CD14-positive monocyte (primary cell): ENCODE results near the gene THRB. TPM values are rescaled to one million over a fixed set of nuclear protein-coding genes. Genes with fewer than 3 reads are reported as not detected.

Experiments
- DNase-seq, 3 donors: peaks; one replicate each; pipeline ENCODE4 v3.0.0-alpha.2; 2011 to 2022
- H2AFZ ChIP-seq: 2 replicates; pipeline ENCODE4 v1.6.0; 2012; ENCODE audit warnings: mild to moderate bottlenecking, low read depth, low read length, inconsistent platforms; ENCODE audit not compliant: insufficient read depth, poor library complexity, severe bottlenecking
- H3K27ac ChIP-seq, 2 donors: 1 replicate in 1 of 2; 2 replicates in 1 of 2; pipeline ENCODE4 v1.5.1; 2012 to 2013; ENCODE audit warnings: low read length in 2 of 2, control low read depth in 1 of 2, inconsistent platforms in 1 of 2, low read depth in 1 of 2, mild to moderate bottlenecking in 1 of 2
- H3K27me3 ChIP-seq, 2 donors: one replicate each; pipeline versions ENCODE4 v1.6.0 to v1.6.1; 2011 to 2013; ENCODE audit warnings: low read length in 2 of 2; ENCODE audit not compliant: control insufficient read depth in 2 of 2, insufficient read depth in 2 of 2
- H3K36me3 ChIP-seq, 2 donors: replicated peaks in 1 of 2; 1 replicate in 1 of 2; 2 replicates in 1 of 2; pipeline versions ENCODE4 v1.5.1 to v1.6.1; 2012 to 2013; ENCODE audit warnings: low read length in 2 of 2, control low read depth in 1 of 2, inconsistent platforms in 1 of 2, mild to moderate bottlenecking in 1 of 2; ENCODE audit not compliant: insufficient read depth in 2 of 2, control insufficient read depth in 1 of 2
- H3K4me1 ChIP-seq, 2 donors: 1 replicate in 1 of 2; 2 replicates in 1 of 2; pipeline versions ENCODE4 v1.5.1 to v1.6.1; 2012 to 2013; ENCODE audit warnings: low read length in 2 of 2, control low read depth in 1 of 2, inconsistent platforms in 1 of 2, mild to moderate bottlenecking in 1 of 2, moderate library complexity in 1 of 2; ENCODE audit not compliant: insufficient read depth in 2 of 2, control insufficient read depth in 1 of 2
- H3K4me2 ChIP-seq: replicated peaks from 2 replicates; pipeline ENCODE3; 2012; ENCODE audit warnings: low read length, moderate library complexity, mild to moderate bottlenecking; ENCODE audit not compliant: poor library complexity, severe bottlenecking; ENCODE audit errors: extremely low read depth
- H3K4me3 ChIP-seq, 3 experiments: fragments of 200-600 bp in 1 of 3; sonication (generic) in 1 of 3; replicated peaks in 1 of 3; 1 replicate in 2 of 3; 2 replicates in 1 of 3; pipeline ENCODE4 v1.5.1; 2011 to 2013; ENCODE audit warnings: low read length in 3 of 3, mild to moderate bottlenecking in 3 of 3, control low read depth in 2 of 3, low read depth in 2 of 3, inconsistent platforms in 1 of 3, moderate library complexity in 1 of 3
- H3K79me2 ChIP-seq: 2 replicates; pipeline ENCODE4 v1.6.0; 2012; ENCODE audit warnings: mild to moderate bottlenecking, control low read depth, inconsistent platforms, low read length, moderate library complexity; ENCODE audit not compliant: insufficient read depth
- H3K9ac ChIP-seq: 2 replicates; pipeline ENCODE4 v1.6.0; 2017; ENCODE audit warnings: low read length, mild to moderate bottlenecking; ENCODE audit not compliant: insufficient read depth, poor library complexity, severe bottlenecking
- H3K9me3 ChIP-seq, 2 donors: replicated peaks in 1 of 2; 1 replicate in 1 of 2; 2 replicates in 1 of 2; pipeline versions ENCODE4 v1.5.1 to v1.6.1; 2012 to 2013; ENCODE audit warnings: low read length in 2 of 2, control low read depth in 1 of 2; ENCODE audit not compliant: control insufficient read depth in 1 of 2, insufficient read depth in 1 of 2
- H4K20me1 ChIP-seq: 2 replicates; pipeline ENCODE4 v1.6.0; 2012; ENCODE audit warnings: mild to moderate bottlenecking, low read length, control low read depth, moderate library complexity; ENCODE audit not compliant: insufficient read depth
- H3K27ac Mint-ChIP-seq, 7 donors: one replicate each; pipeline ENCODE4 v1.8.0; 2020; ENCODE audit warnings: mild to moderate bottlenecking in 7 of 7, mixed read lengths in 7 of 7, moderate library complexity in 6 of 7, inconsistent platforms in 2 of 7
- H3K27me3 Mint-ChIP-seq, 3 donors: one replicate each; pipeline ENCODE4 v1.8.0; 2021 to 2022; ENCODE audit warnings: low read depth in 3 of 3, mild to moderate bottlenecking in 3 of 3, mixed read lengths in 3 of 3, moderate library complexity in 3 of 3, inconsistent platforms in 1 of 3
- H3K36me3 Mint-ChIP-seq, 2 donors: one replicate each; pipeline ENCODE4 v1.8.0; 2020; ENCODE audit warnings: mixed read lengths in 2 of 2, inconsistent platforms in 1 of 2, mild to moderate bottlenecking in 1 of 2
- H3K4me1 Mint-ChIP-seq: one replicate; pipeline ENCODE4 v1.8.0; 2020; ENCODE audit warnings: mild to moderate bottlenecking, mixed read lengths
- H3K4me3 Mint-ChIP-seq, 2 donors: one replicate each; pipeline ENCODE4 v1.8.0; 2020; ENCODE audit warnings: mild to moderate bottlenecking in 2 of 2, mixed read lengths in 2 of 2, moderate library complexity in 1 of 2
- H3K9me3 Mint-ChIP-seq, 7 donors: one replicate each; pipeline ENCODE4 v1.8.0; 2020 to 2022; ENCODE audit warnings: mixed read lengths in 7 of 7, mild to moderate bottlenecking in 6 of 7, moderate library complexity in 6 of 7, inconsistent platforms in 2 of 7
- CTCF ChIP-seq: fragments of 200-600 bp; IDR thresholded peaks from one replicate; pipeline ENCODE4 v1.8.0; 2022; ENCODE audit warnings: antibody characterized with exemption, mild to moderate bottlenecking
- WGBS: methylation state at CpG from one replicate; pipeline ENCODE4 v1.1.5; 2013; ENCODE audit warnings: missing lambda C conversion rate; ENCODE audit not compliant: insufficient coverage; 5-methylcytosine and 5-hydroxymethylcytosine counted together
- intact Hi-C, 2 donors: fragments of 100-400 bp; cut with micrococcal nuclease; formaldehyde crosslinking; loops; one replicate each; pipeline versions ENCODE4 v1.15.0 to v1.15.1; 2023
- polyA plus RNA-seq, 3 donors: library from polyadenylated mRNA; depleted of rRNA in 1 of 3; unstranded in 2 of 3; stranded (reverse) in 1 of 3; fragments of 300-500 nt in 2 of 3; fragments of >200 nt in 1 of 3; fragmentation: Illumina TruSeq in 2 of 3; gene quantifications; 1 replicate in 2 of 3; 2 replicates in 1 of 3; pipeline ENCODE4 v1.2.3, GENCODE V29; 2012 to 2021

Gene THRB
- polyA plus RNA-seq, 3 donors: 0.05 TPM; not detected in 2

GRCh38 chr3:24377218-24377993 lies 117.2 kb downstream of the THRB start:
- Mint-ChIP-seq H3K4me1 (peaks cover 3% of the 10 kb centered on the region), H3K27me3 (no peaks in the 10 kb centered on the region), H3K27ac (peak overlapping the region in 1 of 7 donors; percentile 17), H3K4me3 (no peak overlapping the region), H3K9me3 (no peaks in the 10 kb centered on the region), H3K36me3 (no peaks in the 10 kb centered on the region)
- H3K36me3 ChIP-seq: no peaks in the 10 kb centered on the region
- no peak overlapping the region for H3K27ac ChIP-seq
- H3K79me2 ChIP-seq: no peaks in the 10 kb centered on the region
- no peaks in the 10 kb centered on the region for H4K20me1 ChIP-seq
- intact Hi-C loops: no loop called here
- no peak for TF ChIP-seq CTCF
- DNase-seq: peak in 1 of 3 donors; percentile 33
- no peaks in the 10 kb centered on the region for H3K4me1 ChIP-seq
- no peak overlapping the region for H2AFZ ChIP-seq
- H3K4me2 ChIP-seq: no peak overlapping the region
- H3K27me3 ChIP-seq: no peaks in the 10 kb centered on the region
- no peak overlapping the region for H3K4me3 ChIP-seq
- no peaks in the 10 kb centered on the region for H3K9me3 ChIP-seq
- H3K9ac ChIP-seq: no peak overlapping the region

GRCh38 chr3:24375947-24376384 lies 118.7 kb downstream of the THRB start:
- no peaks in the 10 kb centered on the region for H3K36me3 Mint-ChIP-seq
- Histone ChIP-seq H3K9ac (no peak overlapping the region), H3K4me2 (no peak overlapping the region), H4K20me1 (no peaks in the 10 kb centered on the region), H3K4me1 (no peaks in the 10 kb centered on the region), H3K36me3 (no peaks in the 10 kb centered on the region), H3K4me3 (no peak overlapping the region), H3K27ac (no peak overlapping the region), H3K27me3 (no peaks in the 10 kb centered on the region), H2AFZ (no peak overlapping the region), H3K9me3 (no peaks in the 10 kb centered on the region), H3K79me2 (no peaks in the 10 kb centered on the region)
- H3K4me1 Mint-ChIP-seq: peaks cover 3% of the 10 kb centered on the region
- no peak overlapping the region for H3K27ac Mint-ChIP-seq
- no peak for DNase-seq
- intact Hi-C loops: no loop called here
- no peak for TF ChIP-seq CTCF
- H3K4me3 Mint-ChIP-seq: no peak overlapping the region
- no peaks in the 10 kb centered on the region for H3K27me3 Mint-ChIP-seq
- WGBS: 100% methylated on average over 1 of the region's 3 CpGs
- no peaks in the 10 kb centered on the region for H3K9me3 Mint-ChIP-seq
